ACHN (cell line): ENCODE results near the gene SMIM8.
A peak's percentile ranks its signal among the peaks of the same experiment; 100 is the strongest.

Source experiments
- DNase-seq: peaks from one replicate; pipeline ENCODE4 v3.0.0-alpha.2; 2015
- in situ Hi-C: cut with HindIII; loops from 2 replicates; pipeline ENCODE4 v1.10.0; 2017; ENCODE audit warnings: low sequenced_read_pairs, low pct_ligation_motif_present, low pct_unique_long_range_greater_than_20kb

SMIM8 gene

GRCh38 chr6:87373377-87373776 lies 51.0 kb downstream of the SMIM8 start:
- DNase-seq, result no peak
- in situ Hi-C loops, result no loop called here

GRCh38 chr6:87375315-87375714 lies 52.9 kb downstream of the SMIM8 start:
- in situ Hi-C loops, result no loop called here
- DNase-seq, result no peak

GRCh38 chr6:87376643-87377042 lies 54.3 kb downstream of the SMIM8 start:
- in situ Hi-C loops, result no loop called here
- no peak for DNase-seq

GRCh38 chr6:87378947-87379346 lies 56.6 kb downstream of the SMIM8 start:
- no peak for DNase-seq
- in situ Hi-C loops, result no loop called here

GRCh38 chr6:87382861-87383260 lies 60.5 kb downstream of the SMIM8 start:
- in situ Hi-C loops, result no loop called here
- DNase-seq, result no peak

GRCh38 chr6:87384038-87384437 lies 61.6 kb downstream of the SMIM8 start:
- in situ Hi-C loops, result no loop called here
- DNase-seq, result no peak

- DNase-seq, result no peak
- in situ Hi-C loops, result no loop called here
These were observed 62.1 kb downstream of the SMIM8 start for GRCh38 chr6:87384449-87384848.

- in situ Hi-C loops, result no loop called here
- DNase-seq, result peak; percentile 39
These were observed 68.9 kb downstream of the SMIM8 start for GRCh38 chr6:87391334-87391733.
